Measurements from ENCODE around the gene PPIAL4G.
"Not testable (repeated sequence)": the region's sequence is repeated elsewhere in the genome, so short reads cannot be mapped to it uniquely, and the experiment has no call there.

Gene PPIAL4G

GRCh38 chr1:148483029-148483428 lies at the start of gene PPIAL4G:
PPIAL4G (minus strand) TSS chr1:148483302; CDS start chr1:148483252, 50 bp downstream.
- in situ Hi-C loops (cut with MboI; ENCODE audit: low pct_unique_long_range_greater_than_20kb, low sequenced_read_pairs); DNase-seq: not testable (repeated sequence)

- DNase-seq; in situ Hi-C loops (cut with MboI; ENCODE audit: low pct_unique_long_range_greater_than_20kb, low sequenced_read_pairs): not testable (repeated sequence)
These were observed 49.1 kb upstream of the PPIAL4G start for GRCh38 chr1:148532158-148532557.

- in situ Hi-C loops (cut with MboI; ENCODE audit: low pct_unique_long_range_greater_than_20kb, low sequenced_read_pairs), result not testable (repeated sequence)
- DNase-seq, result peak; percentile 81
These were observed 46.0 kb upstream of the PPIAL4G start for GRCh38 chr1:148529101-148529567.

GRCh38 chr1:148528591-148528990 lies 45.5 kb upstream of the PPIAL4G start:
- in situ Hi-C loops (cut with MboI; ENCODE audit: low pct_unique_long_range_greater_than_20kb, low sequenced_read_pairs); DNase-seq: not testable (repeated sequence)

GRCh38 chr1:148526587-148526986 lies 43.5 kb upstream of the PPIAL4G start:
- DNase-seq; in situ Hi-C loops (cut with MboI; ENCODE audit: low pct_unique_long_range_greater_than_20kb, low sequenced_read_pairs): not testable (repeated sequence)

- in situ Hi-C loops (cut with MboI; ENCODE audit: low pct_unique_long_range_greater_than_20kb, low sequenced_read_pairs); DNase-seq: not testable (repeated sequence)
These were observed 40.4 kb upstream of the PPIAL4G start for GRCh38 chr1:148523205-148524144.

GRCh38 chr1:148522561-148523204 lies 39.6 kb upstream of the PPIAL4G start:
- DNase-seq, result peak; percentile 98
- in situ Hi-C loops (cut with MboI; ENCODE audit: low pct_unique_long_range_greater_than_20kb, low sequenced_read_pairs), result not testable (repeated sequence)

- peak; percentile 93 for DNase-seq
- in situ Hi-C loops (cut with MboI; ENCODE audit: low pct_unique_long_range_greater_than_20kb, low sequenced_read_pairs), result not testable (repeated sequence)
These were observed 39.0 kb upstream of the PPIAL4G start for GRCh38 chr1:148522072-148522471.

GRCh38 chr1:148514310-148514709 lies 31.2 kb upstream of the PPIAL4G start:
- DNase-seq; in situ Hi-C loops (cut with MboI; ENCODE audit: low pct_unique_long_range_greater_than_20kb, low sequenced_read_pairs): not testable (repeated sequence)

- in situ Hi-C loops (cut with MboI; ENCODE audit: low pct_unique_long_range_greater_than_20kb, low sequenced_read_pairs); DNase-seq: not testable (repeated sequence)
These were observed 29.6 kb upstream of the PPIAL4G start for GRCh38 chr1:148512571-148513184.

GRCh38 chr1:148493933-148494332 lies 10.8 kb upstream of the PPIAL4G start:
- DNase-seq; in situ Hi-C loops (cut with MboI; ENCODE audit: low pct_unique_long_range_greater_than_20kb, low sequenced_read_pairs): not testable (repeated sequence)

- DNase-seq; in situ Hi-C loops (cut with MboI; ENCODE audit: low pct_unique_long_range_greater_than_20kb, low sequenced_read_pairs): not testable (repeated sequence)
These were observed 2.0 kb downstream of the PPIAL4G start for GRCh38 chr1:148481134-148481533.

- in situ Hi-C loops (cut with MboI; ENCODE audit: low pct_unique_long_range_greater_than_20kb, low sequenced_read_pairs); DNase-seq: not testable (repeated sequence)
These were observed 23.4 kb downstream of the PPIAL4G start for GRCh38 chr1:148459694-148460093.

- in situ Hi-C loops (cut with MboI; ENCODE audit: low pct_unique_long_range_greater_than_20kb, low sequenced_read_pairs), result not testable (repeated sequence)
- DNase-seq, result peak; percentile 37
These were observed 24.1 kb downstream of the PPIAL4G start for GRCh38 chr1:148458901-148459581.

- in situ Hi-C loops (cut with MboI; ENCODE audit: low pct_unique_long_range_greater_than_20kb, low sequenced_read_pairs); DNase-seq: not testable (repeated sequence)
These were observed 24.7 kb downstream of the PPIAL4G start for GRCh38 chr1:148458398-148458797.

GRCh38 chr1:148452845-148453244 lies 30.3 kb downstream of the PPIAL4G start:
- DNase-seq; in situ Hi-C loops (cut with MboI; ENCODE audit: low pct_unique_long_range_greater_than_20kb, low sequenced_read_pairs): not testable (repeated sequence)

GRCh38 chr1:148439654-148440325 lies 43.3 kb downstream of the PPIAL4G start:
- in situ Hi-C loops (cut with MboI; ENCODE audit: low pct_unique_long_range_greater_than_20kb, low sequenced_read_pairs); DNase-seq: not testable (repeated sequence)

- in situ Hi-C loops (cut with MboI; ENCODE audit: low pct_unique_long_range_greater_than_20kb, low sequenced_read_pairs), result no loop called here
- no peak for DNase-seq
These were observed 47.7 kb downstream of the PPIAL4G start for GRCh38 chr1:148435406-148435805.

Measured in KBM-7 (cell line).